A549 treated with dexamethasone at 1 μM for 4 hours (cell line): ENCODE data around the gene PJVK. TPM values are rescaled to one million over a fixed set of nuclear protein-coding genes. Genes with fewer than 3 reads are reported as not detected.

ENCODE experiments used
- total RNA-seq: library from RNA; stranded (reverse); fragments of 200-300 nt; extraction: Qiagen RNA extraction; gene quantifications from 5 replicates; pipeline ENCODE4 v1.2.3, GENCODE V29; 2022

PJVK gene
- 1.1 to 1.9 TPM (median 1.6 TPM) in 5 replicates for total RNA-seq

DNA sequence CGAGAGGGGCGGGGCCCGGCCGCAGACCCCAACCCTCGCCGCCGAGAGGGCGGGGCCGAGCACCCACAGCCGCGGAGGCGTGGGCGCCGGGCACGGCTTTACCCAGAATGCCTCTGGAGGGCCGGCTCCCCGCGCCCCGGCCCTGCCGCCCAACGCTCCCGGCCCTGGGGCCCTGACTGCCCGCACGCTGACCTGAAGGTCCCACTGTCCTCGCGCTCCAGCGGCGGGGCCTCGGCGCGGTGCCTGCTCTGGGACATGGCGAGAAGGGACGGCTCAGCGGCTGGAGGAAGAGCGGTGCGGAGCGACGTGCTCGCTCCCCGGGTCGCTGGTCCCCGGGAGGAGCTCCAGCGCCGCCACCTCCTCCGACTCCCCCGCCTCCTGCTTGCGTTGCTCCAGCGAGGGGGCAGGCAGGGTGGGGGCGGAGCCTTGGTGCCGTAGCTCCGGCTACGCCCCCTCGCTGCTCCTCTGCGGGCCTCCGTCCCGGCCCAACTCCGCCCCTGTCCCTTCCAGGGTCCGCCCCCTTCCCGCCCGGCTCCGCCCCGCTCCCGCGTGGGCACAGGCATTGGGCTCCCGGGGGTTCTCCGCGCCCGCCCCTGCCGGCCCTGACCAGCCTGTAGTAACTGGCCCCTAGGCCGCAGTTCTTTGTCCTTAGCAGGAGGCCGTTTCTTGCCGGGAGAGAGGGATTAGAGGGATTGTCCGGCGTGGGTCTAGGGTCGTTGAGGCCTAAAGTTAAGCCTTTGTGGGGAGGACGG is at the start of gene PJVK, which contains the start of gene PRKRA:
PJVK (plus strand) TSS at position 605 of the 752 bp plus-strand sequence. CDS start 2,032 bp downstream, outside the sequence.
PRKRA (minus strand) TSS at position 402 of the 752 bp plus-strand sequence; CDS start at position 257, 145 bp downstream.

GRCh38 chr2:178478439-178479274 is 27.5 kb downstream of the PJVK start, which contains the start of gene FKBP7:
TSS of gene FKBP7 (minus strand) at chr2:178478600. CDS start at chr2:178478499, 101 bp downstream.

GRCh38 chr2:178480227-178481181 is 29.3 kb downstream of the PJVK start, which contains the start of gene PLEKHA3:
TSS of gene PLEKHA3 (plus strand) at chr2:178480457. CDS start at chr2:178480870, 413 bp downstream.

Other genes starting within 250 kb of the PJVK start
- 27.2 to 34.0 TPM (median 29.9 TPM) in 5 replicates for gene PRKRA, start 203 bp upstream of the PJVK start, total RNA-seq
- gene FKBP7, start 27.2 kb downstream of the PJVK start, total RNA-seq = 9.9 to 14.7 TPM (median 10.5 TPM) in 5 replicates
- 7.1 to 17.4 TPM (median 15.5 TPM) in 5 replicates for gene PLEKHA3, start 29.1 kb downstream of the PJVK start, total RNA-seq